OCI-LY7 (cell line): ENCODE data around the gene ZNF827.

ENCODE experiments used
- CTCF ChIP-seq: fragments of 200-600 bp; sonication (generic); conservative IDR thresholded peaks from 2 replicates; pipeline ENCODE4 v1.5.1; 2014; ENCODE audit warnings: mild to moderate bottlenecking, antibody characterized with exemption, low read length, moderate library complexity, mixed read lengths
- EZH2phosphoT487 ChIP-seq: fragments of 200-600 bp; sonication (generic); IDR thresholded peaks from 2 replicates; pipeline ENCODE4 v1.6.1; 2018; ENCODE audit warnings: low read depth, borderline replicate concordance, mild to moderate bottlenecking, mixed run types, antibody characterized with exemption, low read length, moderate library complexity, mixed read lengths

GRCh38 chr4:145820407-145820806 lies 118.2 kb downstream of the ZNF827 start:
- TF ChIP-seq CTCF (no peak), EZH2phosphoT487 (no peak)
